ENCODE measurements around the gene SPOP. TPM values are rescaled to one million over a fixed set of nuclear protein-coding genes. Genes with fewer than 3 reads are reported as not detected.
A peak's percentile ranks its signal among the peaks of the same experiment; 100 is the strongest.
"Not testable (repeated sequence)": the region's sequence is repeated elsewhere in the genome, so short reads cannot be mapped to it uniquely, and the experiment has no call there.

Gene SPOP
- polyA plus RNA-seq: 10 to 100 TPM; 23.1 to 36.8 (median 23.4) TPM

GRCh38 chr17:49677933-49678847 is at the start of gene SPOP:
Gene SPOP (minus strand): TSS chr17:49678097. CDS start chr17:49622810, 55,287 bp downstream.
- peak within 1 kb of the TSS; percentile 51 for H3K27ac ChIP-seq (ENCODE audit: low read depth, low read length)
- WGBS, 3 donors: 15 to 16% (median 16%) methylated on average over 49 to 53 of the region's 53 CpGs

- 93 to 95% (median 94%) methylated on average over 4 of the region's 4 CpGs for WGBS, 3 donors
- no peak overlapping the region for H3K27ac ChIP-seq (ENCODE audit: low read depth, low read length)
Measured at GRCh38 chr17:49727380-49727779, 49.5 kb upstream of the SPOP start.

- 90 to 91% (median 90%) methylated on average over 7 of the region's 7 CpGs for WGBS, 3 donors
- no peak overlapping the region for H3K27ac ChIP-seq (ENCODE audit: low read depth, low read length)
Measured at GRCh38 chr17:49725452-49726130, 47.7 kb upstream of the SPOP start.

GRCh38 chr17:49724552-49724951 is 46.7 kb upstream of the SPOP start:
- WGBS, 3 donors: 89 to 95% (median 90%) methylated on average over 6 of the region's 6 CpGs

GRCh38 chr17:49723423-49723822 is 45.5 kb upstream of the SPOP start:
- H3K27ac ChIP-seq (ENCODE audit: low read depth, low read length): no peak overlapping the region
- WGBS, 3 donors: 26 to 60% (median 40%) methylated on average over 8 of the region's 8 CpGs

More at GRCh38 chr17:49724552-49724951, 46.7 kb upstream of the SPOP start:
- H3K27ac ChIP-seq (ENCODE audit: low read depth, low read length): not testable (repeated sequence)

GRCh38 chr17:49722066-49722465 is 44.2 kb upstream of the SPOP start:
- 95 to 98% (median 97%) methylated on average over 3 of the region's 3 CpGs for WGBS, 3 donors
- no peak overlapping the region for H3K27ac ChIP-seq (ENCODE audit: low read depth, low read length)

- no peak overlapping the region for H3K27ac ChIP-seq (ENCODE audit: low read depth, low read length)
- WGBS, 3 donors: 56 to 90% (median 86%) methylated on average over 10 of the region's 10 CpGs
Measured at GRCh38 chr17:49717371-49717861, 39.5 kb upstream of the SPOP start.

GRCh38 chr17:49716668-49717364 is 38.9 kb upstream of the SPOP start:
- no peak overlapping the region for H3K27ac ChIP-seq (ENCODE audit: low read depth, low read length)
- WGBS, 3 donors: 36 to 87% (median 72%) methylated on average over 1 of the region's 1 CpG

GRCh38 chr17:49715717-49716279 is 37.9 kb upstream of the SPOP start:
- 38 to 77% (median 76%) methylated on average over 9 of the region's 9 CpGs for WGBS, 3 donors

GRCh38 chr17:49715216-49715615 is 37.3 kb upstream of the SPOP start:
- no peak overlapping the region for H3K27ac ChIP-seq (ENCODE audit: low read depth, low read length)
- 50 to 80% (median 77%) methylated on average over 4 of the region's 4 CpGs for WGBS, 3 donors

More at GRCh38 chr17:49715717-49716279, 37.9 kb upstream of the SPOP start:
- no peak overlapping the region for H3K27ac ChIP-seq (ENCODE audit: low read depth, low read length)

- WGBS, 3 donors: 40 to 59% (median 46%) methylated on average over 15 of the region's 15 CpGs
Measured at GRCh38 chr17:49708515-49709183, 30.8 kb upstream of the SPOP start.

GRCh38 chr17:49707608-49708514 is 30.0 kb upstream of the SPOP start, which contains the start of gene SLC35B1:
Gene SLC35B1 (minus strand): TSS chr17:49707964. CDS start chr17:49707833, 131 bp downstream.
- 1 to 2% (median 1%) methylated on average over 53 of the region's 53 CpGs for WGBS, 3 donors
- H3K27ac ChIP-seq (ENCODE audit: low read depth, low read length): peak within 1 kb of the TSS; percentile 23

More at GRCh38 chr17:49708515-49709183, 30.8 kb upstream of the SPOP start:
- no peak overlapping the region for H3K27ac ChIP-seq (ENCODE audit: low read depth, low read length)

GRCh38 chr17:49707246-49707607 is 29.3 kb upstream of the SPOP start:
- WGBS, 3 donors: 1 to 2% (median 1%) methylated on average over 12 of the region's 12 CpGs
- H3K27ac ChIP-seq (ENCODE audit: low read depth, low read length): no peak overlapping the region

GRCh38 chr17:49705254-49705653 is 27.4 kb upstream of the SPOP start:
- no peak overlapping the region for H3K27ac ChIP-seq (ENCODE audit: low read depth, low read length)

GRCh38 chr17:49703557-49704277 is 25.8 kb upstream of the SPOP start:
- WGBS, 3 donors: 43 to 66% (median 59%) methylated on average over 6 of the region's 6 CpGs
- no peak overlapping the region for H3K27ac ChIP-seq (ENCODE audit: low read depth, low read length)

- no peak overlapping the region for H3K27ac ChIP-seq (ENCODE audit: low read depth, low read length)
- 79 to 83% (median 80%) methylated on average over 6 of the region's 6 CpGs for WGBS, 3 donors
Measured at GRCh38 chr17:49700960-49701359, 23.1 kb upstream of the SPOP start.
